ENCODE measurements around the gene CAST. TPM values are rescaled to one million over a fixed set of nuclear protein-coding genes. Genes with fewer than 3 reads are reported as not detected.

CAST gene
- total RNA-seq, 2 donors from 2014 or later, result 33.5 to 36.2 TPM

DNA sequence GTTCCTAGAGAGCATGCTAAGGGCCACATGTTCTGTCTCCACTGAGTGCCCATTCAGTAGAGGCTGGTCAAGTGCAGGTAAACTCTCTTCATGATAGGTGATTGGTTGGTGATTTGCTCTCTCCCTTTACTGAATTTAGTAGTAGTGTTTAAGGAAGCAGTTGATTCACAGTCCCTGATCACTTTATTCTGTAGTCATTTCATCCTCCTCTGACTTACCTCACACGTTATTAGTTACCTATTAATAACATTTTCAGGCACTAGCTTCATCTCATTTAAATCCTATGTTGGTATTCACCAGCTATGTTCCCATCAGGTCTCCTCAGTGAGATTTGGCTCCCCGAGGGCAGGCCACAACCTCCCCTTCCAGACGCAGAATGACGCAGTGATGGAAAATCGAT is 93.7 kb downstream of the CAST start:
- H3K27me3 Mint-ChIP-seq (ENCODE audit: insufficient read depth), result no peaks in the 10 kb centered on the region
- no peak overlapping the region for H3K27ac Mint-ChIP-seq
- no peaks in the 10 kb centered on the region for H3K36me3 ChIP-seq (ENCODE audit: control insufficient read depth, insufficient read depth, low read length)
- H3K27me3 ChIP-seq (ENCODE audit: control insufficient read depth, insufficient read depth, low read length, poor library complexity, severe bottlenecking), result no peaks in the 10 kb centered on the region
- H3K27ac ChIP-seq (ENCODE audit: low read depth, low read length), result no peak overlapping the region
- no peaks in the 10 kb centered on the region for H3K9me3 Mint-ChIP-seq
- no peak overlapping the region for H3K4me3 Mint-ChIP-seq
- H3K4me1 ChIP-seq (ENCODE audit: control insufficient read depth, insufficient read depth, low read length), result no peaks in the 10 kb centered on the region
- H3K9ac ChIP-seq (ENCODE audit: extremely low read depth, low read length, poor library complexity, severe bottlenecking), result no peak overlapping the region
- no peak overlapping the region for H3K4me3 ChIP-seq (ENCODE audit: low read length)
- no peaks in the 10 kb centered on the region for H3K9me3 ChIP-seq (ENCODE audit: control insufficient read depth, low read length)
- no peak for DNase-seq
- no peaks in the 10 kb centered on the region for H3K4me1 Mint-ChIP-seq
- 73 to 100% methylated on average over 2 to 5 of the region's 5 CpGs for WGBS, 2 experiments (ENCODE audit: insufficient coverage in 1 of 2, insufficient read length in 1 of 2)
- peaks cover 7% of the 10 kb centered on the region for H3K36me3 Mint-ChIP-seq (ENCODE audit: low read depth)
- TF ChIP-seq CTCF (conservative IDR thresholded peaks at IDR 0.05), result no peak

DNA sequence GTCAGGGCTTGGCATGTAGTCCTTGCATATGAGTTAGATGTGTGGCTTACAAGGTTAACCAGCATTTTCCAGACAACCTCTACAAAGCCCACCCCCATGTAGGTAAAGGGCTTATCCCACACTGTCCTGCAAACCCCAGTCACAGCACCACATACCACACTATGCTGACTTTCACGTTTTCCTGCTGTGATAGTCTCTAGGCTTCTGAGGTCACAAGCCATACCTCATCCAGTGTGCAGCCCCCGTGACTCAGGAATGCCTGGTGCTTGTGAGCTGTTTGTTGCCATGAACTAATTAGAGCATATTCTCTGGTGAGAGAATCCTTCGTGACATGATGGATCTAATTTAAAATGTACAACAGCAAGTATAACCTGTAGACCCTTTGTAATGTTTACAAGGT is 94.8 kb downstream of the CAST start:
- Mint-ChIP-seq H3K4me1 (no peaks in the 10 kb centered on the region), H3K27ac (no peak overlapping the region), H3K9me3 (no peaks in the 10 kb centered on the region), H3K36me3 (ENCODE audit: low read depth) (peaks cover 7% of the 10 kb centered on the region), H3K27me3 (ENCODE audit: insufficient read depth) (no peaks in the 10 kb centered on the region), H3K4me3 (no peak overlapping the region)
- no peaks in the 10 kb centered on the region for H3K4me1 ChIP-seq (ENCODE audit: control insufficient read depth, insufficient read depth, low read length)
- no peak overlapping the region for H3K9ac ChIP-seq (ENCODE audit: extremely low read depth, low read length, poor library complexity, severe bottlenecking)
- no peak for TF ChIP-seq CTCF (conservative IDR thresholded peaks at IDR 0.05)
- no peak for DNase-seq
- H3K27ac ChIP-seq (ENCODE audit: low read depth, low read length), result no peak overlapping the region
- 73 to 87% methylated on average over 3 of the region's 3 CpGs for WGBS, 2 experiments (ENCODE audit: insufficient coverage in 1 of 2, insufficient read length in 1 of 2)
- no peaks in the 10 kb centered on the region for H3K9me3 ChIP-seq (ENCODE audit: control insufficient read depth, low read length)
- no peak overlapping the region for H3K4me3 ChIP-seq (ENCODE audit: low read length)
- H3K36me3 ChIP-seq (ENCODE audit: control insufficient read depth, insufficient read depth, low read length), result no peaks in the 10 kb centered on the region
- no peaks in the 10 kb centered on the region for H3K27me3 ChIP-seq (ENCODE audit: control insufficient read depth, insufficient read depth, low read length, poor library complexity, severe bottlenecking)

DNA sequence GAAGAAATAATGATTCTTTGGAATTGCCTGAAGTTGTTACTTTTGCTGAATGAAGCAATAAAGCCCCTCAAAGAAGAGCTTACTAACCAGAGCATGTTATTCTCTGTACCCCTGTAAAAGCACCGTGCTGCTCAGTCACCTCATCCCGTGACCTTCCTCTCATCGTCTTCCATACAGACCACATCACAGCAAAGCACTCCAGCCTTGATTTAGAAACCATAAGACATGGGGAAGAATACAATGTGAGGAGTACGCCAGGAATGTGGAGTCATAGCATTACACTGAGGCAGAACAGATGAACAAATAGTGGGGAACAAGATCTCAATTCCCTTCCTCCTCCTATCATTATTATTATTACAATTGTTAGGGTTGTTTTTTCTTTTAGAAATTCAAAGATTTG is 96.4 kb downstream of the CAST start:
- H3K27me3 Mint-ChIP-seq (ENCODE audit: insufficient read depth), result no peaks in the 10 kb centered on the region
- H3K27me3 ChIP-seq (ENCODE audit: control insufficient read depth, insufficient read depth, low read length, poor library complexity, severe bottlenecking), result no peaks in the 10 kb centered on the region
- no peak overlapping the region for H3K4me3 ChIP-seq (ENCODE audit: low read length)
- no peak overlapping the region for H3K9ac ChIP-seq (ENCODE audit: extremely low read depth, low read length, poor library complexity, severe bottlenecking)
- H3K9me3 ChIP-seq (ENCODE audit: control insufficient read depth, low read length), result no peaks in the 10 kb centered on the region
- no peaks in the 10 kb centered on the region for H3K4me1 ChIP-seq (ENCODE audit: control insufficient read depth, insufficient read depth, low read length)
- no peaks in the 10 kb centered on the region for H3K4me1 Mint-ChIP-seq
- no peaks in the 10 kb centered on the region for H3K9me3 Mint-ChIP-seq
- 89% methylated on average over 3 of the region's 4 CpGs; no CpG with 5 or more reads in 1 of the 2 experiments for WGBS, 2 experiments (ENCODE audit: insufficient coverage in 1 of 2, insufficient read length in 1 of 2)
- no peak for TF ChIP-seq CTCF (conservative IDR thresholded peaks at IDR 0.05)
- H3K4me3 Mint-ChIP-seq, result no peak overlapping the region
- no peaks in the 10 kb centered on the region for H3K36me3 ChIP-seq (ENCODE audit: control insufficient read depth, insufficient read depth, low read length)
- no peak overlapping the region for H3K27ac Mint-ChIP-seq
- H3K27ac ChIP-seq (ENCODE audit: low read depth, low read length), result no peak overlapping the region
- no peak for DNase-seq
- peaks cover 7% of the 10 kb centered on the region for H3K36me3 Mint-ChIP-seq (ENCODE audit: low read depth)
